NCI-H1436 treated with DMSO at 0.1 percent for 48 hours (cell line): ENCODE measurements around the gene PITPNM3.
"Not testable (repeated sequence)": the region's sequence is repeated elsewhere in the genome, so short reads cannot be mapped to it uniquely, and the experiment has no call there.

Experiments used
- DNase-seq: peaks from one replicate; lab custom pipeline; 2025; lab: John Stamatoyannopoulos, UW

The PITPNM3 gene

GRCh38 chr17:6574687-6575595 lies 18.6 kb upstream of the PITPNM3 start:
- DNase-seq = no peak

GRCh38 chr17:6573982-6574686 lies 17.8 kb upstream of the PITPNM3 start:
- DNase-seq = no peak

GRCh38 chr17:6573495-6573894 lies 17.1 kb upstream of the PITPNM3 start:
- DNase-seq = not testable (repeated sequence)

GRCh38 chr17:6572972-6573370 lies 16.6 kb upstream of the PITPNM3 start:
- no peak for DNase-seq

- no peak for DNase-seq
These were observed 15.1 kb upstream of the PITPNM3 start for GRCh38 chr17:6571452-6571781.

GRCh38 chr17:6570731-6571451 lies 14.5 kb upstream of the PITPNM3 start:
- DNase-seq = no peak

- no peak for DNase-seq
These were observed 13.3 kb upstream of the PITPNM3 start for GRCh38 chr17:6569370-6570285.

GRCh38 chr17:6568184-6568758 lies 11.9 kb upstream of the PITPNM3 start:
- no peak for DNase-seq

- DNase-seq = no peak
These were observed 11.3 kb upstream of the PITPNM3 start for GRCh38 chr17:6567528-6568183.

- no peak for DNase-seq
These were observed 5.1 kb upstream of the PITPNM3 start for GRCh38 chr17:6561446-6561845.

- no peak for DNase-seq
These were observed 4.1 kb upstream of the PITPNM3 start for GRCh38 chr17:6560496-6560895.

GRCh38 chr17:6559753-6560215 lies 3.4 kb upstream of the PITPNM3 start:
- DNase-seq = no peak

- DNase-seq = no peak
These were observed 2.8 kb upstream of the PITPNM3 start for GRCh38 chr17:6558932-6559752.

GRCh38 chr17:6558276-6558675 lies 1.9 kb upstream of the PITPNM3 start:
- DNase-seq = no peak

- no peak for DNase-seq
These were observed 684 bp upstream of the PITPNM3 start for GRCh38 chr17:6557040-6557438.

GRCh38 chr17:6555331-6556120 lies 829 bp downstream of the PITPNM3 start:
- DNase-seq = no peak

GRCh38 chr17:6554871-6555330 lies 1.5 kb downstream of the PITPNM3 start:
- DNase-seq = no peak

- DNase-seq = no peak
These were observed 2.0 kb downstream of the PITPNM3 start for GRCh38 chr17:6554342-6554741.
